OCI-LY3 (cell line): ENCODE results near the gene PKHD1.

Experiments used
- EZH2phosphoT487 ChIP-seq: fragments of 200-600 bp; shearing (Covaris generic); IDR thresholded peaks from 2 replicates; pipeline ENCODE4 v1.6.1; 2018; ENCODE audit warnings: antibody characterized with exemption, mixed run types, low read depth
- TF ChIP-seq, protein P1 (sequence below): fragments of 200-600, 300-600 bp; sonication (generic); IDR thresholded peaks from 2 replicates; pipeline ENCODE4 v1.5.1; 2014; ENCODE audit warnings: antibody characterized with exemption, low read length, low read depth

- TF ChIP-seq, protein P1, sequence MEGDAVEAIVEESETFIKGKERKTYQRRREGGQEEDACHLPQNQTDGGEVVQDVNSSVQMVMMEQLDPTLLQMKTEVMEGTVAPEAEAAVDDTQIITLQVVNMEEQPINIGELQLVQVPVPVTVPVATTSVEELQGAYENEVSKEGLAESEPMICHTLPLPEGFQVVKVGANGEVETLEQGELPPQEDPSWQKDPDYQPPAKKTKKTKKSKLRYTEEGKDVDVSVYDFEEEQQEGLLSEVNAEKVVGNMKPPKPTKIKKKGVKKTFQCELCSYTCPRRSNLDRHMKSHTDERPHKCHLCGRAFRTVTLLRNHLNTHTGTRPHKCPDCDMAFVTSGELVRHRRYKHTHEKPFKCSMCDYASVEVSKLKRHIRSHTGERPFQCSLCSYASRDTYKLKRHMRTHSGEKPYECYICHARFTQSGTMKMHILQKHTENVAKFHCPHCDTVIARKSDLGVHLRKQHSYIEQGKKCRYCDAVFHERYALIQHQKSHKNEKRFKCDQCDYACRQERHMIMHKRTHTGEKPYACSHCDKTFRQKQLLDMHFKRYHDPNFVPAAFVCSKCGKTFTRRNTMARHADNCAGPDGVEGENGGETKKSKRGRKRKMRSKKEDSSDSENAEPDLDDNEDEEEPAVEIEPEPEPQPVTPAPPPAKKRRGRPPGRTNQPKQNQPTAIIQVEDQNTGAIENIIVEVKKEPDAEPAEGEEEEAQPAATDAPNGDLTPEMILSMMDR = no peak
- TF ChIP-seq EZH2phosphoT487 = no peak
These were observed 67.5 kb downstream of the PKHD1 start for GRCh38 chr6:52019881-52020280.
